NCI-H187 (cell line): ENCODE results near the gene PPARG.
"Not testable (repeated sequence)": the region's sequence is repeated elsewhere in the genome, so short reads cannot be mapped to it uniquely, and the experiment has no call there.

Experiments used
- DNase-seq, 2 experiments: peaks; one replicate each; lab custom pipeline; 2025; lab: John Stamatoyannopoulos, UW

PPARG gene

DNA sequence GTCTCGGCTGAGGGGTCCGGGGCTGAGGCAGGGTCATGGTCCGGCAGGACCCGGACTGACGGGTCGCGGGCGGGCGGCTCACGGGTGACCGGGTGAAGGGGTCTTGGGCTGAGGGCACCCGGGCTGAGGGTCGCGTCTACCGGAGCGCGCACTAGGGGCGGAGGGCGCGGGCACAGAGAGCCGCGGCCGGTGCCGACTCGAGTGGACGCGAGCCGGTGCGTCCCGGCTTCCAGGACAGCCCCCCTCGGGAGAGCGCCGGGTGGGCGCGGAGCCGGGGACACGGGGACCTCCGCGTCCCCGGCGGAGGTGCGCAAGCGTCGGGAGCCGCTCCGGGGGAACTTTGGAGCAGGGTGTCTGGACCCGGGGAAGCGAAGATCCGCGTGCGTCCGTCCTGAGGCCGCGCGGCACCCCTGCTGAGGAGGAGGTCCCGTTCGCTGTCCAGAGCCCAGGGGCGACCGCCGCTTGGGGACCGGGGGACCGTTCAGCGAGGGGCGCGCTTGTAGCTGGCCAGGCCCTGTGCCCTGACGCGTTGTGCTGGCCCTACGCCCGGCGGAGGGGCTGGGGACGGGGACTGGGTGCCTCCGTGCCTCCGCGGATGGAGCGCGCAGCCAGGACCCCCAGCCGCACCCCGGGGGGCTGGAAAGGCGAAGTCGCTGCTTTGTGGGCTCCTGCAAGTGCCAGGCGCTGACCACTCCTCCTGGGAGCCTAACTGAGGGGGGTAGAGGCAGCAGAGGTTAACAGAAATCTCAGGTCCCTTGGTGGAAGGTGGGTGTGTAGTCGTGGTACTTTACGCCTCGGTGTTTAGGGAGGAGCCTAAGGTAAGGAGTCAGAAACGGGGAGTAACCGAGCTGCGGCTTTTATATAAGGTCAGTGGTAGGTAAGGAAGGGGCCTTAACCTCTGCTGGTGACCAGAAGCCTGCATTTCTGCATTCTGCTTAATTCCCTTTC, at the start of gene PPARG:
Gene PPARG, plus strand, starts transcription at position 889 of the 948 bp plus-strand sequence. CDS start 90,642 bp downstream, outside the sequence.
- no peak for DNase-seq

DNA sequence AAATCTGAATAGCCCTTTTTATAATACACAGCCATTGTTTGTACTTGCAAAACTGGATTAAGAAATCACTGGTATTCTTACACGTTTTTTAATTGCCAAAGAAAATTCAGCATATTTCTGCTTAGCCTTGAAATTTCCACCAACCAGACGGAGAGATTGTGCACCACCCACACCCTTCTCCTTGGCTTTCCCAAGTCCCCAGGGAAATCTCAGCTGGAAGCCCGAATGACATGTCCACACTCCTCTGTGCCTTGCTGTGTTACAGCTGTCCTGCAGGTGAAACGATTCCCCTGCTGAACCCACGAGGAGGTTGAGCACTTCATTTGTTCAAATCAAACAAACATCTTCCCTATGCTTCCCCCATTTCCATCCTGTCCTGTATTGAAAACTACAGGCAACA, 49.6 kb upstream of the PPARG start:
- no peak for DNase-seq

DNA sequence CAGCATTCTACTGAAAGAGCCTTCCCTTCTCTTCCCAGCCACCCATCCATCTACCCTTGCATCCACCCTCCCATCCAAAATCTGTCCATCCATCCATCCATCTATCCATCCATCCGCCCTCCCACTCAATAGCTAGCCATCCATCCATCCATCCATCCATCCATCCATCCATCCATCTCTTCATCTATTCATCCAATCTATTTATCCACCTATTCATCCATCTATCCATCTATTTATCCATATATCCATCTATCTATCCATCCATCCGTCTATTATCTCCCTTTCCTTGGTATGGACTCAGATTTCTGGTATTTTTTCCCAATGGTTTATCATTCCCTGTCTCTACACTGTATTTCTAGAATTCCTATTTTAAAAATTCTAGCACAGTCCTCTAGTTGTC, 46.1 kb upstream of the PPARG start:
- no peak for DNase-seq

DNA sequence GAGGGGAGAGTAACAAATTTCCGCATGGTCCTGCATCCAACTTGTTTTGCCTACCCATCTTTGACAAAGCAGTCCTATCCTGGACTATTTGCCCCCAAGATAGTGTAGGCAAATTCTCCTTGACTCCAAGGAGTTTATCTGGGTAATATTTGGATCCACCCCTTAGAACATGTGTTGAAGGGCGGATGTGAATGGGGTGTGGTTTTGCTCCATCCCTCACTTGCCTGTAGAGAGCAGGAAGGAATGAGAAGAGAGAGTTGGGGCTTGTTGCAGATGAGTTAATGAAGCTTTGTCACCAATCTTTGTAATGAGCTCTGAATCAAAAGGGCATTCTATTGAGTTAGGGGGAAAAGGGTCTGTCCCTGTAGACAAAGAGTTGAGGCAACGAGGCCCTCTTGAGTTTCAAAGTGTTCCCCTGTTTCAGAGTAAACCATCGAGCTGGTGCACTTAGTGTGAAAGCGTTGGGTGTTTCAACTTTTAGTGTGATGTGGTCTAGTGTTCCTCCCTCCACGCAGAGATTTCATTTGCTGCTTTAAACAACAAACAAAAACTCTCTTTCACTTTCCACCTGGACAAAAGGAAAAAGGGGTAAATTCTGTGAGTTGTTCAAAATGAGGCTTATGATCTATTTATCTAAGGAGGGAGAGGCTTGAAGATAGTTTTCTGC, 42.2 kb upstream of the PPARG start:
- DNase-seq = no peak

DNA sequence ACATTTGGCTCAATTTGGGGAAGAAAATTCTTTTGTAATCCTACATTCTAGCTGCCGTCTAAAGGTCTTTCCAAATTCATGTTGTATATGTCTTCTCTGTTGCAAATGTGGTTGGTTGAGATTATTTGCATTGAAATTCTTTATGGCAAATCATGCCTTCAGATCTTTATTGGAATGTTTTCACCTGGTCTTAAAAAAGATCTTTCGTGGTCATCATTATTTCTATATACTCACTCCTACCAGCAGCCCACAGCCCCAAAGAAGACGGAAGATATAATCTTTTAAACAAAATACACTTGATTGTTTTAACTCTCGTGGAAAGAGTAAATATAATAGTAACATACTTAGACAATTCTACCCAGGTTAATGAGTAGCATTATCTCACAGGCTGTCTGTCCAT, 41.5 kb upstream of the PPARG start:
- no peak for DNase-seq

DNA sequence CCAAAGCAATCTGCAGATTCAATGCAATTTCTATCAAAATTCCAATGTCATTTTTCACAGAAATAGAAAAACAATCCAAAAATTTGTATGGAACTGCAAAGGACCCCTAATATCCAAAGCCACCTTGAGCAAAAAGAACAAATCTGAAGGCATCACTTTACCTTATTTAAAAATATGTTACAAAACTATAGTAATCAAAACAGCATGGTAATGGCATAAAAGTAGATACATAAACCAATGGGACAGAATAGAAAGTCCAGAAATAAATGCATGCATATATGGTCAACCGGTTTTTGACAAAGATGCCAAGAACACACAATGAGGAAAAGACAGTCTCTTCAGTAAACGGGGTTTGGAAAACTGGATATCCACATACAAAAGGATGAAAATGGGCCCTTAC, 39.4 kb upstream of the PPARG start:
- DNase-seq = no peak

DNA sequence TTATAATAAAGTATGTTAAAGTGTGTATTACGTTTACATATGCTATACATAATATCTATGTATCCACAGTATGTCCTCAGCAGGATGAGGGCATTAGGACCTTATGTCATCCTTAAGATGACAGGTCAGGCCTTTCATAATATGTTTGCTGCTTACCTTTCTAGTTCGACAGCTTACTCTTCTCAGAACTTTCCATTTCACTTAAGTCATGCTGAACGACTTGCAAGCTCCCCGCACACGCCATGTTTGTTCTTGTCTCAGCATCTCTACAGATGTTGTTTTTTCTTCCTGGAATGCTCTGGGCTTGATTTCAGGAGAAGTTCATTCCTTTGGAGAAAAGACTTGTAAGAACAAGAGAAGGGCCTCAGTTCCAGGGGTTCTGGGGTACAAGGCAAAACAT, 36.0 kb upstream of the PPARG start:
- no peak for DNase-seq

DNA sequence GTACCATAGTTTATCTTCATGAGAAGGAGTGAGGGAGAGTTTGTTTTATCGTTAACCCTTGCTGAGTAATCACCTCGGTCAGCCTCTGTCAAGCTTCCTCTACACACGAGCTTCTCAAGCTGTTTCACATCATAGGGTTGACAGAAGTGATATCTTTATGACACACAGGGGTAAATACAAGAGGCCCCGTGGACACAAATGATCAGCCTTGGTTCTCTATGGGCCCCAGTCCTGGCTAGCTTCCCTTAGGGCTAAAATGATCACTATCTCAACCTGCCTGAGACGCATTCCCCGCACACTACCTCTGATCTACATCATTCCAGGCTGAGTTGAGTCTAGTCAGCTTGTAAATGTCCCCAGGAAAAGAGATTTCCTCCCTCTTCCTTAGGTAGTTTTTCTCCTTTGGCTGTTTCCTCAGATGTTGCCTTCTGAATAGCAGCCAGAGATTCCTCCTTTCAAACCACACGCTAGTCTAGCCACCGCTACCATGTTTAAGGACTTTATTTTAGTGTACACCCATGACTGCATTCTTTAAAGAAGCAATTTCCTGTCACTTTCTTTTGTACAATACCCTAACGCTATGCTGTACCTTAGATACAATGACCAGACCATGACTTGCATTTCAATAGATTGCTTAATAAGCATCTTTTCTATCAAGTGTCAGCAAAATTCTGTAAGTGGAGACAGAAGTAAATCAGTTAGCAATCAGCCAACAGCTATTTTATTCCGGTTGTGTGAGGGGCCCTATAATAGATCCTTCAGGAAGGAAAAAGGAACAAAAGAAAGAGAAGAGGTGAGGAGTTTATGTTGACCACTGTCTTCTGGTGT, 35.1 kb upstream of the PPARG start:
- no peak for DNase-seq

DNA sequence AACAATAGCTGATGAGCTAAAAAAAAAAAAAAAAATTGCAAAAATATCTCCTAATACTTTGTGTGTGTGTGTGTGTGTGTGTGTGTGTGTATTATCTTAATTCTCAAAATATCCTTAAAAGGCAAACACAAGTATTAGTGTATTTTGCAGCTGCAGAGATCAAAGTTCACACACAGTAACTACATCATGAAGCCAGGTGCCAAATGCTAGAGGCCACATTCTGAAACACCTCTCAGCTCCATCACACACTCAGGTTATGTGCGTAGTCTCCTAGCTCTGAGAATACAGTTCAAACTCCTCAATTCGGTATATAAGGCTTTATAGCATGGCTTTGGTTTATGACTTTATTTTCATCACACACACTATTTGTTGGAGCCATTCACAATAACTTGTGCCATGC, 33.5 kb upstream of the PPARG start:
- no peak for DNase-seq

DNA sequence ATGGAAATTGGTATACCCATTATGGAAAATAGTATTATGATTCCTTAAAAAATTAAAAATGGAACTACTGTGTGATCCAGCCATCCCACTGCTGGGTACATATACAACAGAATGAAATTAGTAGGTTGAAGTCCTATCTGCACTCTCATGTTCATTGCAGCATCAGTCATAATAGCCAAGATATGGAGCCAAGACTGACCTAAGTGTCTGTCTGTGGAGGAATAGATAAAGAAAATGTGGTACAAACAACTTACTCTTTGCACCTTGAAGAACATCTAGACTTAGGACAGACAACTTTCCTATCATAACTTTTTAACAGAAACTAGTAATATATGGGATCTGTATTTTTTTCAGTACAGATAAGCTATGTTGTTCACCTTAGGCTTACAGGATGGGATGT, 30.0 kb upstream of the PPARG start:
- no peak for DNase-seq

DNA sequence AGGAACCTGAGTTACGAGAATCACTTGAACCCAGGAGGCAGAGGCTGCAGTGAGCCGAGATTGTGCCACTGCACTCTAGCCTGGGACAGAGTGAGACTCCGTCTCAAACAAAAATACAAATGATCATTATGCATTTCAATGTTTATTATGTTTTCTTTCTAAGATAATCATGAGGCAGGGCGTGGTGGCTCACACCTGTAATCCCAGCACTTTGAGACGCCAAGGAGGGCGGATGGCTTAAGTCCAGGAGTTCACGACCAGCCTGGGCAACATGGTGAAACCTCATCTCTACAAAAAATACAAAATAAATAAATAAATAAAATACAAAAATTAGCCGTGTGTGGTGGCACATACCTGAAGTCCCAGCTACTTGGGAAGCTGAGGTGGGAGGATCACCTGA, 26.7 kb upstream of the PPARG start:
- DNase-seq = not testable (repeated sequence)

DNA sequence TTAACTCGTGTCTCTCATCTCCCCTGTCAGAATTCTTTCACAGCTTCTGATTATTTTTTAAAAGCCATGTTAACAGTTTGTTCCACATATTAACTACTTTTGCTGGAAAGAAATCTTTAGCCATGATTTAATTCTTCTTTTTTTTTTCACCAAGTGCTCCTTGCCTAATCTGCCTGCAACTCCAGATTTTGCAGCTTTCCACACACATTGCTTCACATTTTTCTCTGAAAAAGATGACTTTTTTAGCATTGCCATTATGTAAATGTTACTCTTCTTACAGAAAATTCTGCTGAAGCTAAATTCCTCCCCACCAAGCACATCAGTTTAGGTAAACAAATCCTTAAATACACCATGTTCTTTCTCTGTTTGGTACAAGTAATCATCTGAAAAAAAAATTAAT, 23.4 kb upstream of the PPARG start:
- DNase-seq = no peak

DNA sequence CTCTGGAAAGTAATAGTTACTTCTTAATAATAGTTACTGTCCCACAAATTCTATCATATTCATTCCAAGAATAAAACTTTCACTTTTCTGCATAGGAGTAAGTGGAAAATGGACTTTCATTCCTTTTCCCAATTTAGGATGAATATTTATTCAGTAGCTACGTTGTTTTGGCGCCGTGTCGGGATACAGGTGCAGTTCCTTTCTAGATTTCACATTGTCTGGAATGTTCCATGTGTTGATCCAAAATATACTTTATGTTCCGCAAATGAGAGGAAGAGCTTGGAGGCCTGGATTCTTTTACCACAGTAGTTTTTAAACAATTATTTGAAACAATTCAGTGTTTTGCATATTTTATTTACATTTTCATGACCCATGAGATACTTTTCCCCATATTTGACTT, 22.8 kb upstream of the PPARG start:
- no peak for DNase-seq

DNA sequence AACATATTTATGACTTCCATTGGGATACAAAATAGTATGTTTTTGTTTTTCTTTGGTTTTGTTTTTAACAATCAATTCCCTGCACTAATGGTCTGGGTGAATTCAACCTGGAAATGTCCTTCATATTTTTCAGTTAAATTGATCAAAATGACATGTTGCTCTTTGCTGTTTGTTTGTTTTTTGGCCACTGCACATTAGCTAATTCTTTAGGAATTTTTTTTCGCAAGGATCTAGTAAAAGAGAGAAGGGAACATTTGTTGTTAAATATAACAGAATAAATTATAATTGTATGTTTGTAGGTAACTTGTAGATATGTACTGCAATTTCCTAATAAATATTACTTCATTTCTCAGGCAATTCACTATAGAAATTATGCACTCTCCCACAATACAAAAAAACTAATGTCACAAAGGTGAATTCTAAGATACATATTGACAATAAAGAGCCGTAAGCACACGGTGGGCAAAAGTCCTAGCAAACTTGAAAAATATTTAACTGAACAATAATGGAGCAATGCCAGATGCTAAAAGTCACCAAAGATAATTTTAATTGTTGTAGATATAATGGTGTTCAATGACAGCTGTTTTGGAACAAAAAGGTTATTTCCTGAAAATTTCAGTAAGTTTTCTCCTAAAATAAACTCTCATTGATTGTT, 21.4 kb upstream of the PPARG start:
- DNase-seq = no peak

DNA sequence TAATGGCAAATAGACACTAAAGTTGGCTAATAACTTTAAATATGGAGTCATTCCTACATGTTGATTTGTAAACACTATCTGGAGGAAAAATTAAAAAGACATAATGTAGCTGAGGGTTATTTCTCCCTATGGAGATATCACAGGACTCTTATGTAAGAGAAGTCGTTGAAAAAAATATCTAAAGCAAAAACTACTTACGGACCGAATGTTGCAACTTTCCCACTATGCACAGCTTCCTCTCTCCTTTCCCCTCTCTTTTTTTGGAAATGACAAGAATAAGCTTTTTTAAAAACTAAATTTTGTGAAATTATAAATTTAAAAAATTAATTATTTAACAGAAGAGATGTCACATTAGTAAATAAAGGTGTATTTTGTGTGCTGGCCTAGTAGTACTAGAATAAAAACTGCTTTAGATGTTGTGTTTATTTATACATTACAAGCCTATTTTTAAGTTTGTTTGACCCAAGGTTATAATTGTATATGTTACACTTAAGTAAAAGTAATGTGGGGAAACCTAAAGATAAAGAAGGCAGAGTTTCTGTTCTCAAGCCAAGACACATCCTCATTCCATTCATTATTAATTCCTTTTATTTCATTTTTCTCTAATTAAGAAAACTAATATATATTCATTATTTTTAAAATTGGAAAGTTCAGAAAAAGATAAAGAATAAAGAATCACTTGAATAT, 20.7 kb upstream of the PPARG start:
- DNase-seq = no peak

DNA sequence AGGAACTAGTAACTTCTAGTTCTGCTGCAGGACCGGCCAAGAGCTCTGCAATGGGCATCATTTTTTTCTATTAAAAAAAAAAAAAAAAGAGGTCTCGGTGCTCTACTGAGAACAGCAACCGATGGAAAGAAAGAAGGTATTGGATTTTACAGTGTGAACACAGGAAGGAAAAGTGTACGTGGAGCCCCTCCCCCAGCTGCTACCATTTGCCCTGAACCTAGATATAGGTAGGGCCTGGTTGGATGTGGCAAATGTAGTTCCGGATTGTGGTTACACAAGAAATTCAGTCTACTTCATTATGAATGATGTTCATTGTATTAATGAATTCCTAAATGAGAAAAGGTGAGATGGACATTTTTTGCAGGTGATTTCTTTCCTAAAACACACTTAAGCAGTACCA, 17.9 kb upstream of the PPARG start:
- no peak for DNase-seq

DNA sequence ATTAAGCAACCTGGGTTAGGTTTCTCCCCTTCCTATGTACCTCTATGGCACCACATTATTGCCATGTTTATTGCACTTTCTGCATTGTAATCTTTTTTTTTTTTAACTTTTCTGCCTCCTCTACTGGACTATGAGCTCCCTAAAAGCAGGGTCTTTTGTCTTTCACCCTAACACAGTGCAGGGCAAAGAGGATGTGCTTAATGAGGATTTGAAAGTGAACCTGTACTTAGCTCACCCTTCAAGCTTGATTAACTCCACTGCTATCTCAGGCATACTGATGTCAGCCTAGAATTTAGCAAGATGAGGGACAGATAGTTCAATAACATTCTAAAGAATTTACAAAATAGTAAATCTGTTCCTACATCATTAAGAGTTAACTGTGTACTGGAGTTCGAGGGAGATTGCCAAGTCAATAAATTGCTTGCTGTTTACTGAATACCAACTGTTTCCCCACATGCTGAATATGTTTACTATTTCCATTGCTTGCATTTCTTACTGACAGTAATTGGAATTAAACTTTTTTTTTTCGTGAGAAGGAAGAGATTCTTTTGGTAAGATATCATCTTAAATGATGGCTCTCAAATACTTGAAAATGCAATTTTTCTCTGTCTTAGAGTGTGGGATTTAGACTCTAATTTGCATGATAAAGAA, 15.7 kb upstream of the PPARG start:
- no peak for DNase-seq

DNA sequence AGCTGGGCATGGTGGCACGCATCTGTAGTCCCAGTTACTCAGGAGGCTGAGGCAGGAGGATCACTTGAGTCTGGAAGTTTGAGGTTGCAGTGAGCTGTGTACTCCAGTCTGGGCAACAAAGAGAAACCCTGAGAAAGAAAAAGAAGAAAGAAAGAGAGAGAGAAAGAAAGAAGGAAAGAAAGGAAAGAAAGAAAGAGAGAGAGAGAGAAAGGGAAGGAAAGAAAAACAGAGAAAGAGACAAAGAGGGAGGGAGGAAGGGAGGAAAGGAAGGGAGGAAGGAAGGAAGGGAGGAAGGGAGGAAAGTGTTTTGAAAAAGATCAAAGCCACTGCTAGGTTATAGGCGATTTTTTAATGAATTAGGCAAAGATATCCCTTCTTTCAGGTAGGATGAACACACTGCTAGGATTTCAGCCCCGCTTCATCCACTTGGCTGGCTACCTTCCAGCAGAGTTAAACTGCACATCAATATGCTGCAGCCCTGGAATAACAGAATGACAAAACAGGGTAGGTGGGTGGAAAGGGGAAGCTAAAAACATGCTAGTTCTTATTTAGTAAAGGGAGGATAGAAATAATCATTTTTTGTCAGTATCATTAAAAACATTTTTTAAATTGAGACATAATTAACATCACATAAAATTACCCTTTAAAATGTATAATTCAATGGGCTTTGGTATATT, 12.8 kb upstream of the PPARG start:
- no peak for DNase-seq

DNA sequence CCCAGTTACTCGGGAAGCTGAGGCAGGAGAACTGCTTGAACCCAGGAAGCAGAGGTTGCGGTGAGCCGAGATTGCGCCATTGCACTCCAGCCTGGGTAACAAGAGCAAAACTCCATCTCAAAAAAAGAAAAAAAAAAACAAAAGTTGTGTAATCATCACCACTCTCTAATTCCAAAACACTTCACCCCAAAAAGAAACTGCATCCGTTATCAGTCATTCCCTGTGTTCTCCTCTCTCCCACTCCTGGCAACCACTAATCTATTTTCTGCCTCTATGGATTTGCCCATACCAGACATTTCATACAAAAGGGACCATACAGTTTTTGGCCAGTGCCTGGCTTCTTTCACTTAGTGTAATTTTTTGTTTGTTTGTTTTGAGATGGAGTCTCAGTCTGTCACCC, 12.0 kb upstream of the PPARG start:
- DNase-seq = not testable (repeated sequence)

DNA sequence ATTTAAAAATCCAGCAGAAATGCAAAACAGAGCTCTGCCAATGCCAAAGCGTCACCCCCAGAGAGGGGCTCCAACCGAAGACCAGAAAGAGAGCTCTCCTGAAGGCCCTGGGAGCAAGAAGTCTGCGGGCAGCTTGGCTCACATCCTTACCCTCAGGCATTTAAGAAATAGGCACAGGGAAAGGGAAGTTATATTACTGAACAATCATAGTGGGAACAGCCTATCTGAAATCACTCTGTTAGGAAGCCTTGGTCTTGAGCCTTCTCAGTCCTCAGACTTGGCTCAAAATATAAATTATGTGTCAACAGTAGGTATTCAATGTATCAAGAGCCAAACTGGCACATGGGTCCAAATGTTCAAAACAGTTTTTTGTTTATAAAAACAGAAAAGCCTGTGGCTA, 10.3 kb upstream of the PPARG start:
- DNase-seq = no peak
